Left lobe of liver (tissue), 2 donors: Measurements from ENCODE around the gene COL5A3. TPM values are rescaled to one million over a fixed set of nuclear protein-coding genes. Genes with fewer than 3 reads are reported as not detected.

Experiments used
- ATAC-seq: fragments of 200-7000 bp; cut with Tn5 transposase; one replicate; pipeline ENCODE4 v1.9.1; 2020; ENCODE audit warnings: mild to moderate bottlenecking, moderate library complexity
- DNase-seq: peaks from one replicate; pipeline ENCODE4 v3.0.0-alpha.2; 2020; ENCODE audit warnings: low spot score
- total RNA-seq: library from RNA; stranded (reverse); gene quantifications from one replicate; pipeline ENCODE4 v1.2.1, GENCODE V29; 2021
- donor health status: DM: no; HTN: no; CAD: no; lungs with moderate emphysema.
- donor health status: DM: no; HTN: yes; CAD: no.

The COL5A3 gene
- total RNA-seq, 1 donor from 2014 or later: 24.3 TPM

GRCh38 chr19:9911524-9912185 is 98.6 kb downstream of the COL5A3 start:
- DNase-seq (no peak), ATAC-seq (no peak)

DNA sequence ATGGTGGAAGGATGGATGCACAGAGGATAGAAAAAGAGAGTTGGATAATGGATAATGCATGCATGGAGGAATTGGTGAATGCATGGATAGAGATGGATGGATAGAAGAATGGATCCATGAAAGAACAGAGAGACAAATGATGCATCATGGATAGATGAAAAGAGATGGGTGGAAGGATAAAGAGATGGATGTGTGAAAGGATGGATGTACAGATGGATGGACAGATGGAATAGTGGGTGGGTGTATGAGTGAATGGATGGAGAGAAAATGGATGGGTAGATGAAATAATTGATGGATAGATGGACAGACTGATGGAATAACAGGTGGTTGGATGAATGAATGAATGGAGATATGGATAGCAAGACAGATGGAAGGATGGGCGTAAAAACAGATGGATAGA is 99.7 kb downstream of the COL5A3 start:
- DNase-seq (no peak), ATAC-seq (no peak)

Other genes with a start within 250 kb of the COL5A3 start
- gene ZNF846, start 241.8 kb downstream of the COL5A3 start, total RNA-seq: 6.3 TPM
- 12.1 TPM for gene FBXL12, start 191.4 kb downstream of the COL5A3 start, total RNA-seq
- 151 TPM for gene UBL5, start 182.6 kb downstream of the COL5A3 start, total RNA-seq
- 31.6 TPM for gene PIN1, start 175.2 kb downstream of the COL5A3 start, total RNA-seq
- gene OLFM2, start 74.0 kb downstream of the COL5A3 start, total RNA-seq: 29.0 TPM
- not detected for gene RDH8, start 3.0 kb upstream of the COL5A3 start, total RNA-seq
- 72.7 TPM for gene SHFL, start 75.8 kb upstream of the COL5A3 start, total RNA-seq
- gene ANGPTL6, start 92.2 kb upstream of the COL5A3 start, total RNA-seq: 17.9 TPM
- 13.0 TPM for gene PPAN, start 95.9 kb upstream of the COL5A3 start, total RNA-seq
- 6.6 TPM for gene P2RY11, start 101.2 kb upstream of the COL5A3 start, total RNA-seq
- 84.6 TPM for gene EIF3G, start 109.4 kb upstream of the COL5A3 start, total RNA-seq
- 21.5 TPM for gene DNMT1, start 184.4 kb upstream of the COL5A3 start, total RNA-seq
- gene S1PR2, start 220.8 kb upstream of the COL5A3 start, total RNA-seq: 1.9 TPM
- 43.3 TPM for gene MRPL4, start 241.7 kb upstream of the COL5A3 start, total RNA-seq